Suprapubic skin (tissue), 3 donors: Measurements from ENCODE around the gene RINL.

Source experiments
- CTCF ChIP-seq, 2 donors: fragments of 200-600 bp in 1 of 2; fragments of 450-650 bp in 1 of 2; sonication (generic) in 1 of 2; IDR thresholded peaks; one replicate each; pipeline ENCODE4 v1.5.1; 2016 to 2019; ENCODE audit warnings: antibody characterized with exemption in 2 of 2, mild to moderate bottlenecking in 1 of 2, moderate library complexity in 1 of 2
- EP300 ChIP-seq: sonication (generic); formaldehyde crosslinking; IDR thresholded peaks from one replicate; pipeline ENCODE4 v1.6.1; 2017; ENCODE audit warnings: antibody characterized with exemption
- POLR2A ChIP-seq, 2 donors: fragments of 450-650 bp; IDR thresholded peaks; one replicate each; pipeline ENCODE4 v1.6.1; 2017; ENCODE audit warnings: antibody characterized with exemption in 2 of 2, mild to moderate bottlenecking in 2 of 2, moderate library complexity in 2 of 2

GRCh38 chr19:38867171-38867780 lies 10.8 kb downstream of the RINL start:
- no peak for TF ChIP-seq CTCF (IDR thresholded peaks at IDR 0.05)
- TF ChIP-seq POLR2A (IDR thresholded peaks at IDR 0.05): no peak
- TF ChIP-seq EP300: no peak
